ENCODE results near the gene NFX1. TPM values are rescaled to one million over a fixed set of nuclear protein-coding genes. Genes with fewer than 3 reads are reported as not detected.
"Not testable (repeated sequence)": the region's sequence is repeated elsewhere in the genome, so short reads cannot be mapped to it uniquely, and the experiment has no call there.

The NFX1 gene
- total RNA-seq, 2 donors from 2014 or later: 32.2 to 42.0 TPM

GRCh38 chr9:33304362-33304761, 14.0 kb downstream of the NFX1 start:
- no peaks in the 10 kb centered on the region for H3K9me3 ChIP-seq (ENCODE audit: control insufficient read depth, low read length, poor library complexity, severe bottlenecking)
- H3K27ac Mint-ChIP-seq: no peak overlapping the region
- peaks cover 3% of the 10 kb centered on the region for H3K36me3 Mint-ChIP-seq (ENCODE audit: low read depth)
- no peaks in the 10 kb centered on the region for H3K27me3 Mint-ChIP-seq
- DNase-seq (no peak), ATAC-seq (no peak)
- peaks cover 11% of the 10 kb centered on the region for H3K4me1 Mint-ChIP-seq
- no peak overlapping the region for H3K4me3 Mint-ChIP-seq

GRCh38 chr9:33306037-33306436, 15.7 kb downstream of the NFX1 start:
- Mint-ChIP-seq H3K27ac (no peak overlapping the region), H3K4me3 (no peak overlapping the region), H3K36me3 (ENCODE audit: low read depth) (peaks cover 7% of the 10 kb centered on the region), H3K27me3 (no peaks in the 10 kb centered on the region), H3K4me1 (peaks cover 5% of the 10 kb centered on the region)
- no peak for DNase-seq
- no peaks in the 10 kb centered on the region for H3K9me3 ChIP-seq (ENCODE audit: control insufficient read depth, low read length, poor library complexity, severe bottlenecking)
- ATAC-seq: no peak

- H3K27ac Mint-ChIP-seq: peak overlapping the region; percentile 47
Observed at GRCh38 chr9:33307067-33307466, 16.8 kb downstream of the NFX1 start.

GRCh38 chr9:33309903-33310302, 19.6 kb downstream of the NFX1 start:
- DNase-seq (no peak), ATAC-seq (no peak)
- no peaks in the 10 kb centered on the region for H3K9me3 ChIP-seq (ENCODE audit: control insufficient read depth, low read length, poor library complexity, severe bottlenecking)
- peaks cover 12% of the 10 kb centered on the region for H3K36me3 Mint-ChIP-seq (ENCODE audit: low read depth)
- H3K4me1 Mint-ChIP-seq: peaks cover 10% of the 10 kb centered on the region
- no peaks in the 10 kb centered on the region for H3K27me3 Mint-ChIP-seq
- H3K27ac Mint-ChIP-seq: no peak overlapping the region
- H3K4me3 Mint-ChIP-seq: no peak overlapping the region

More at GRCh38 chr9:33307067-33307466, 16.8 kb downstream of the NFX1 start:
- peaks cover 7% of the 10 kb centered on the region for H3K36me3 Mint-ChIP-seq (ENCODE audit: low read depth)
- DNase-seq (no peak), ATAC-seq (no peak)
- H3K4me3 Mint-ChIP-seq: no peak overlapping the region
- no peaks in the 10 kb centered on the region for H3K27me3 Mint-ChIP-seq
- H3K9me3 ChIP-seq (ENCODE audit: control insufficient read depth, low read length, poor library complexity, severe bottlenecking): no peaks in the 10 kb centered on the region
- H3K4me1 Mint-ChIP-seq: peaks cover 4% of the 10 kb centered on the region

- H3K36me3 Mint-ChIP-seq (ENCODE audit: low read depth): peaks cover 16% of the 10 kb centered on the region
- no peaks in the 10 kb centered on the region for H3K9me3 ChIP-seq (ENCODE audit: control insufficient read depth, low read length, poor library complexity, severe bottlenecking)
- H3K27ac Mint-ChIP-seq: no peak overlapping the region
- DNase-seq (no peak), ATAC-seq (no peak)
- H3K4me1 Mint-ChIP-seq: peaks cover 10% of the 10 kb centered on the region
- H3K27me3 Mint-ChIP-seq: no peaks in the 10 kb centered on the region
- no peak overlapping the region for H3K4me3 Mint-ChIP-seq
Observed at GRCh38 chr9:33310748-33311147, 20.4 kb downstream of the NFX1 start.

GRCh38 chr9:33311953-33312352, 21.6 kb downstream of the NFX1 start:
- Mint-ChIP-seq H3K4me1 (peaks cover 10% of the 10 kb centered on the region), H3K4me3 (no peak overlapping the region), H3K27ac (no peak overlapping the region), H3K36me3 (ENCODE audit: low read depth) (peaks cover 18% of the 10 kb centered on the region), H3K27me3 (no peaks in the 10 kb centered on the region)
- ATAC-seq (no peak), DNase-seq (no peak)
- H3K9me3 ChIP-seq (ENCODE audit: control insufficient read depth, low read length, poor library complexity, severe bottlenecking): no peaks in the 10 kb centered on the region

GRCh38 chr9:33315371-33315770, 25.1 kb downstream of the NFX1 start:
- ATAC-seq: no peak
- no peaks in the 10 kb centered on the region for H3K9me3 ChIP-seq (ENCODE audit: control insufficient read depth, low read length, poor library complexity, severe bottlenecking)
- H3K27ac Mint-ChIP-seq: no peak overlapping the region
- no peak for DNase-seq
- H3K4me3 Mint-ChIP-seq: no peak overlapping the region
- peaks cover 8% of the 10 kb centered on the region for H3K4me1 Mint-ChIP-seq
- peaks cover 21% of the 10 kb centered on the region for H3K36me3 Mint-ChIP-seq (ENCODE audit: low read depth)
- no peaks in the 10 kb centered on the region for H3K27me3 Mint-ChIP-seq

GRCh38 chr9:33317136-33317535, 26.8 kb downstream of the NFX1 start:
- not testable (repeated sequence) for H3K27me3 Mint-ChIP-seq; H3K4me1 Mint-ChIP-seq; DNase-seq; H3K4me3 Mint-ChIP-seq; H3K9me3 ChIP-seq (ENCODE audit: control insufficient read depth, low read length, poor library complexity, severe bottlenecking); ATAC-seq
- H3K27ac Mint-ChIP-seq: peak overlapping the region; percentile 49
- H3K36me3 Mint-ChIP-seq (ENCODE audit: low read depth): peaks cover 21% of the 10 kb centered on the region

- no peak for DNase-seq
- H3K4me3 Mint-ChIP-seq: no peak overlapping the region
- no peak overlapping the region for H3K27ac Mint-ChIP-seq
- no peaks in the 10 kb centered on the region for H3K27me3 Mint-ChIP-seq
- no peaks in the 10 kb centered on the region for H3K9me3 ChIP-seq (ENCODE audit: control insufficient read depth, low read length, poor library complexity, severe bottlenecking)
- H3K36me3 Mint-ChIP-seq (ENCODE audit: low read depth): peaks cover 21% of the 10 kb centered on the region
- peaks cover 4% of the 10 kb centered on the region for H3K4me1 Mint-ChIP-seq
- no peak for ATAC-seq
Observed at GRCh38 chr9:33318225-33318624, 27.9 kb downstream of the NFX1 start.

GRCh38 chr9:33318781-33319180, 28.5 kb downstream of the NFX1 start:
- Mint-ChIP-seq H3K27me3 (no peaks in the 10 kb centered on the region), H3K36me3 (ENCODE audit: low read depth) (peaks cover 20% of the 10 kb centered on the region), H3K4me1 (peaks cover 2% of the 10 kb centered on the region), H3K4me3 (no peak overlapping the region), H3K27ac (peak overlapping the region; percentile 27)
- DNase-seq (no peak), ATAC-seq (no peak)
- H3K9me3 ChIP-seq (ENCODE audit: control insufficient read depth, low read length, poor library complexity, severe bottlenecking): no peaks in the 10 kb centered on the region

GRCh38 chr9:33320230-33320567, 29.9 kb downstream of the NFX1 start:
- ATAC-seq (no peak), DNase-seq (no peak)
- Mint-ChIP-seq H3K27ac (no peak overlapping the region), H3K27me3 (no peaks in the 10 kb centered on the region), H3K36me3 (ENCODE audit: low read depth) (peaks cover 19% of the 10 kb centered on the region), H3K4me3 (no peak overlapping the region), H3K4me1 (peaks cover 2% of the 10 kb centered on the region)
- H3K9me3 ChIP-seq (ENCODE audit: control insufficient read depth, low read length, poor library complexity, severe bottlenecking): no peaks in the 10 kb centered on the region

- Mint-ChIP-seq H3K36me3 (ENCODE audit: low read depth) (peaks cover 16% of the 10 kb centered on the region), H3K27me3 (no peaks in the 10 kb centered on the region), H3K27ac (no peak overlapping the region), H3K4me1 (peaks cover 2% of the 10 kb centered on the region), H3K4me3 (no peak overlapping the region)
- DNase-seq (no peak), ATAC-seq (no peak)
- no peaks in the 10 kb centered on the region for H3K9me3 ChIP-seq (ENCODE audit: control insufficient read depth, low read length, poor library complexity, severe bottlenecking)
Observed at GRCh38 chr9:33320568-33321261, 30.4 kb downstream of the NFX1 start.

- no peak for ATAC-seq
- H3K9me3 ChIP-seq (ENCODE audit: control insufficient read depth, low read length, poor library complexity, severe bottlenecking): no peaks in the 10 kb centered on the region
- Mint-ChIP-seq H3K4me1 (no peaks in the 10 kb centered on the region), H3K4me3 (no peak overlapping the region), H3K27ac (no peak overlapping the region), H3K36me3 (ENCODE audit: low read depth) (peaks cover 7% of the 10 kb centered on the region), H3K27me3 (no peaks in the 10 kb centered on the region)
- DNase-seq: no peak
Observed at GRCh38 chr9:33329117-33329563, 38.8 kb downstream of the NFX1 start.

GRCh38 chr9:33329979-33330378, 39.7 kb downstream of the NFX1 start:
- Mint-ChIP-seq H3K4me3 (no peak overlapping the region), H3K4me1 (no peaks in the 10 kb centered on the region), H3K27me3 (no peaks in the 10 kb centered on the region), H3K36me3 (ENCODE audit: low read depth) (peaks cover 7% of the 10 kb centered on the region), H3K27ac (no peak overlapping the region)
- no peak for ATAC-seq
- H3K9me3 ChIP-seq (ENCODE audit: control insufficient read depth, low read length, poor library complexity, severe bottlenecking): no peaks in the 10 kb centered on the region
- DNase-seq: no peak

All from T-helper 17 cell (primary cell).